ENCODE data around the gene ZBED3. TPM values are rescaled to one million over a fixed set of nuclear protein-coding genes. Genes with fewer than 3 reads are reported as not detected.

ZBED3 gene
- total and polyA plus RNA-seq, 2 donors (not counting 3 experiments of a cell fraction or from before 2014, with no cell fraction given): 11.8 to 15.9 TPM

DNA sequence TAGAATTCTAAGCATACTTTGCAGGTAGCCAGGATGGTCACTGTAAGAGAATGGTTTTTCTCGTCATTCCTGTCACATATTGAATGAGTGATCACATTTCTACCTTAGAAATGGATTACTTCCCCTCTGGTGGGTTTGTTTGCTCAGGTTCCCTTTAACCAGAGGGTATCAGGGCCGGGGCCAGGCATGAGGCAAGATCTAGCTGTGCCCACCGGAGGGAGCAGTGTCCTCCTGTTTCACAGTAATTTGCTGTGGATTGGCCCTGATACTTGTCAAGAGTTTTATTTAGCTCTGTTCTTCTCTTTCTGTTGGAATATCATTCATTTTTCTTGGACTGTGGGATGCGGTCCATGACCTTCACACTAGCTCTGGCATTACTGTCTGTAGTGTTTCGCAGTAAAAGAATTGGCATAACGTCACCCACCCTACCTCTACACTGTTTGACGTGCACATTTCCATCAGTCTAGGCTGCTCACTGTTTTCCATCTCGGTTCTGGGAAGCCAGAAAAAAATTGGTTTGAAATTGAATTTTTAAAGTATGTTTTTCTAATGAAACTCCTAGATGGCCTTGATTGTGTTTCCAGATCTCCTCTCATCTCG is 42.4 kb upstream of the ZBED3 start:
- ChIA-PET CTCF (interaction anchor here (0.6 to 2.0 kb wide), 9 partner anchors 23 to 363 kb away, joined by 3 to 5 read pairs (median 3); partner anchors contain the start of gene WDR41), POLR2A (no interaction called here)
- no peak overlapping the region for H2AFZ ChIP-seq (ENCODE audit: low read depth, low read length)
- H3K9ac ChIP-seq (replicated peaks; ENCODE audit: extremely low read depth, insufficient read depth, low read length): no peak overlapping the region
- H3K4me1 ChIP-seq (ENCODE audit: control insufficient read depth, extremely low read depth, insufficient read depth, low read length): peaks cover 10% of the 10 kb centered on the region
- no TSS peak for BruUV-seq (replicated peaks)
- dilution Hi-C loops (cut with MboI; ENCODE audit: extremely low pct_ligation_motif_present, low sequenced_read_pairs) (no loop called here), intact Hi-C loops (cut with micrococcal nuclease) (loop anchor here (5.0 kb wide), 1 partner anchor 363 kb away; the partner anchor contains the start of gene WDR41)
- no peak overlapping the region for H3K4me3 ChIP-seq (replicated peaks in 1 of 3; ENCODE audit: insufficient read depth in 1 of 3, low read depth in 1 of 3, low read length in 3 of 3)
- H3K79me2 ChIP-seq (ENCODE audit: control insufficient read depth, insufficient read depth, low read length): no peaks in the 10 kb centered on the region
- DNase-seq (ENCODE audit: low read depth, low spot score) (peak; percentile 17), FAIRE-seq (no peak)
- H3K4me2 ChIP-seq (ENCODE audit: insufficient read depth, low read length): no peak overlapping the region
- H3K27me3 ChIP-seq (ENCODE audit: control insufficient read depth in 2 of 2, insufficient read depth in 2 of 2, low read length in 2 of 2): no peaks in the 10 kb centered on the region
- no peaks in the 10 kb centered on the region for H3K36me3 ChIP-seq (ENCODE audit: control insufficient read depth in 2 of 2, extremely low read depth in 1 of 2, insufficient read depth in 2 of 2, low read length in 2 of 2)
- H3K9me1 ChIP-seq (replicated peaks; ENCODE audit: control insufficient read depth, extremely low read depth, insufficient read depth, low read length): no peaks in the 10 kb centered on the region
- TF ChIP-seq POLR2A (IDR thresholded peaks at IDR 0.05; ENCODE audit: low read depth, low read length): no peak
- TF ChIP-seq POLR2AphosphoS5 (IDR thresholded peaks at IDR 0.05; ENCODE audit: insufficient read depth, low read depth, low read length): no peak
- TF ChIP-seq, protein P1, sequence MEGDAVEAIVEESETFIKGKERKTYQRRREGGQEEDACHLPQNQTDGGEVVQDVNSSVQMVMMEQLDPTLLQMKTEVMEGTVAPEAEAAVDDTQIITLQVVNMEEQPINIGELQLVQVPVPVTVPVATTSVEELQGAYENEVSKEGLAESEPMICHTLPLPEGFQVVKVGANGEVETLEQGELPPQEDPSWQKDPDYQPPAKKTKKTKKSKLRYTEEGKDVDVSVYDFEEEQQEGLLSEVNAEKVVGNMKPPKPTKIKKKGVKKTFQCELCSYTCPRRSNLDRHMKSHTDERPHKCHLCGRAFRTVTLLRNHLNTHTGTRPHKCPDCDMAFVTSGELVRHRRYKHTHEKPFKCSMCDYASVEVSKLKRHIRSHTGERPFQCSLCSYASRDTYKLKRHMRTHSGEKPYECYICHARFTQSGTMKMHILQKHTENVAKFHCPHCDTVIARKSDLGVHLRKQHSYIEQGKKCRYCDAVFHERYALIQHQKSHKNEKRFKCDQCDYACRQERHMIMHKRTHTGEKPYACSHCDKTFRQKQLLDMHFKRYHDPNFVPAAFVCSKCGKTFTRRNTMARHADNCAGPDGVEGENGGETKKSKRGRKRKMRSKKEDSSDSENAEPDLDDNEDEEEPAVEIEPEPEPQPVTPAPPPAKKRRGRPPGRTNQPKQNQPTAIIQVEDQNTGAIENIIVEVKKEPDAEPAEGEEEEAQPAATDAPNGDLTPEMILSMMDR (IDR thresholded peaks at IDR 0.05; ENCODE audit: extremely low read depth in 1 of 2, insufficient read depth in 1 of 2, low read depth in 1 of 2, low read length in 2 of 2): peak; percentile 50 to 59
- TF ChIP-seq FOS (IDR thresholded peaks at IDR 0.05; ENCODE audit: borderline replicate concordance, insufficient read depth, low read length): no peak
- TF ChIP-seq GATA2 (IDR thresholded peaks at IDR 0.05; ENCODE audit: insufficient read depth, insufficient read length, low read depth, low read length): no peak
- TF ChIP-seq JUN (IDR thresholded peaks at IDR 0.05; ENCODE audit: borderline replicate concordance, insufficient read depth, insufficient read length, low read depth): no peak
- TF ChIP-seq, protein P2, sequence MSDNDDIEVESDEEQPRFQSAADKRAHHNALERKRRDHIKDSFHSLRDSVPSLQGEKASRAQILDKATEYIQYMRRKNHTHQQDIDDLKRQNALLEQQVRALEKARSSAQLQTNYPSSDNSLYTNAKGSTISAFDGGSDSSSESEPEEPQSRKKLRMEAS (IDR thresholded peaks at IDR 0.05; ENCODE audit: insufficient read depth, insufficient read length): no peak
- no peaks in the 10 kb centered on the region for H3K9me3 ChIP-seq (replicated peaks; ENCODE audit: control insufficient read depth, insufficient read depth, low read length)
- no peak overlapping the region for H3K27ac ChIP-seq (ENCODE audit: insufficient read depth, low read depth, low read length)
- no peaks in the 10 kb centered on the region for H4K20me1 ChIP-seq (replicated peaks; ENCODE audit: control insufficient read depth, extremely low read depth, insufficient read depth, low read length)

Data from endothelial cell of umbilical vein (primary cell).